Fibroblast of lung (primary cell): ENCODE results near the gene MAS1L.

Experiments
- CTCF ChIP-seq, 2 donors: IDR thresholded peaks in 1 of 2; conservative IDR thresholded peaks in 1 of 2; 1 replicate in 1 of 2; 2 replicates in 1 of 2; pipeline ENCODE4 v1.5.1; 2011 to 2012; ENCODE audit warnings: low read length in 2 of 2, control low read depth in 1 of 2, inconsistent platforms in 1 of 2, low read depth in 1 of 2, mild to moderate bottlenecking in 1 of 2
- EZH2 ChIP-seq: IDR thresholded peaks from 2 replicates; pipeline ENCODE4 v1.5.1; 2012; ENCODE audit warnings: low read length, control low read depth, mild to moderate bottlenecking; ENCODE audit errors: missing control alignments

GRCh38 chr6:29466241-29466640, 21.5 kb downstream of the MAS1L start:
- TF ChIP-seq CTCF (conservative IDR thresholded peaks at IDR 0.05 in 1 of 2, IDR thresholded peaks at IDR 0.05 in 1 of 2; ENCODE audit: low read depth in 1 of 2, low read length in 2 of 2) (no peak), EZH2 (no peak)
